Measurements from ENCODE around the gene EHD1. TPM values are rescaled to one million over a fixed set of nuclear protein-coding genes. Genes with fewer than 3 reads are reported as not detected.

EHD1 gene
- total and polyA plus RNA-seq, 9 of the 15 experiments (the other 6 are each of a cell fraction or from before 2014, with no cell fraction given): 0.46 to 65.0 (median 16.4) TPM

DNA sequence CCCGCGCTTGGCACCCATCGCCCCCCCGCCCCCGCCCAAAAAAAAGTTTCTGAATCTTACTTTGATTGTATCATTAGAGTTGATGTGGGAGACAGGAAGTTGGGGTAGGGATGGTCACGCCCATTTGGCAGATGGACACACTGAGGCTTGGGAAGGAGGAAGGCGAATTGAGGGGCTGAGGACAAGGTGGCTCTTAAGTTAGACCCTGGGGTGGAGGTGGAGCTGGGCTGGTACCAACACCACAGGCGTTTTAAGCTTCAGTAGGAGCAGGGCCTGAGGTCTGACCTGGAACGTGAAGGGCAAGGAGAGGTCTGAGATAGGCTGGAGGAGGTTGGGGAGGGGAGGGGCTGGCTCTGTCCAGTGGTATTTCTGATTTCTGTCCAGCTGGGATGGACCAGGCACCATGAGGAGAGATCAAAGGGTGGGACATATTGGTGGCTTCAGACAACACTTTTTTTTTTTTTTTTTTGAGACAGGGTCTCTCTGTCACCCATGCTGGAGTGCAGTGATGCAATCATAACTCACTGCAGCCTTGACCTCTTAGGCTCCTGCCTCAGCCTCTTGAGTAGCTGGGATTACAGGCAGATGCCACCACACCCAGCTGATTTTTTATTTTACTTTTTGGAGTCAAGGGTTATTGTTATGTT, 33.2 kb downstream of the EHD1 start (continued):
- TF ChIP-seq, protein P1, sequence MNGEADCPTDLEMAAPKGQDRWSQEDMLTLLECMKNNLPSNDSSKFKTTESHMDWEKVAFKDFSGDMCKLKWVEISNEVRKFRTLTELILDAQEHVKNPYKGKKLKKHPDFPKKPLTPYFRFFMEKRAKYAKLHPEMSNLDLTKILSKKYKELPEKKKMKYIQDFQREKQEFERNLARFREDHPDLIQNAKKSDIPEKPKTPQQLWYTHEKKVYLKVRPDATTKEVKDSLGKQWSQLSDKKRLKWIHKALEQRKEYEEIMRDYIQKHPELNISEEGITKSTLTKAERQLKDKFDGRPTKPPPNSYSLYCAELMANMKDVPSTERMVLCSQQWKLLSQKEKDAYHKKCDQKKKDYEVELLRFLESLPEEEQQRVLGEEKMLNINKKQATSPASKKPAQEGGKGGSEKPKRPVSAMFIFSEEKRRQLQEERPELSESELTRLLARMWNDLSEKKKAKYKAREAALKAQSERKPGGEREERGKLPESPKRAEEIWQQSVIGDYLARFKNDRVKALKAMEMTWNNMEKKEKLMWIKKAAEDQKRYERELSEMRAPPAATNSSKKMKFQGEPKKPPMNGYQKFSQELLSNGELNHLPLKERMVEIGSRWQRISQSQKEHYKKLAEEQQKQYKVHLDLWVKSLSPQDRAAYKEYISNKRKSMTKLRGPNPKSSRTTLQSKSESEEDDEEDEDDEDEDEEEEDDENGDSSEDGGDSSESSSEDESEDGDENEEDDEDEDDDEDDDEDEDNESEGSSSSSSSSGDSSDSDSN (IDR thresholded peaks at IDR 0.05; ENCODE audit: borderline replicate concordance in 1 of 2, low read depth in 2 of 2, low read length in 2 of 2): no peak
- TF ChIP-seq ZFP1 (CRISPR knock-in tag; IDR thresholded peaks at IDR 0.05) (no peak), PHF8 (IDR thresholded peaks at IDR 0.05; ENCODE audit: borderline replicate concordance, low read length) (no peak), U2AF2 (optimal IDR thresholded peaks at IDR 0.05; ENCODE audit: low read depth, low read length) (no peak), ZNF316 (IDR thresholded peaks at IDR 0.05) (no peak), IRF2 (CRISPR knock-in tag; IDR thresholded peaks at IDR 0.05) (no peak), POLR3A (IDR thresholded peaks at IDR 0.05; ENCODE audit: borderline replicate concordance, extremely low read depth, insufficient read depth, insufficient read length) (no peak), TAL1 (IDR thresholded peaks at IDR 0.05) (no peak), ARNT (IDR thresholded peaks at IDR 0.05) (peak in 1 of 2 experiments; percentile 88; a peak in 2 of 4 replicates), MTF1 (CRISPR knock-in tag; IDR thresholded peaks at IDR 0.05; ENCODE audit: borderline replicate concordance) (no peak), SIN3B (IDR thresholded peaks at IDR 0.05; ENCODE audit: low read depth) (no peak), ZNF707 (CRISPR knock-in tag; conservative IDR thresholded peaks at IDR 0.05) (no peak), JUNB (CRISPR knock-in tag; conservative IDR thresholded peaks at IDR 0.05) (no peak), MTA1 (IDR thresholded peaks at IDR 0.05; ENCODE audit: borderline replicate concordance) (0 out of 2 replicates have a peak, but pooled peaks have one; percentile 62)
- TF ChIP-seq, protein P2, sequence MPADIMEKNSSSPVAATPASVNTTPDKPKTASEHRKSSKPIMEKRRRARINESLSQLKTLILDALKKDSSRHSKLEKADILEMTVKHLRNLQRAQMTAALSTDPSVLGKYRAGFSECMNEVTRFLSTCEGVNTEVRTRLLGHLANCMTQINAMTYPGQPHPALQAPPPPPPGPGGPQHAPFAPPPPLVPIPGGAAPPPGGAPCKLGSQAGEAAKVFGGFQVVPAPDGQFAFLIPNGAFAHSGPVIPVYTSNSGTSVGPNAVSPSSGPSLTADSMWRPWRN (IDR thresholded peaks at IDR 0.05; ENCODE audit: low read depth): no peak
- TF ChIP-seq, protein P3, sequence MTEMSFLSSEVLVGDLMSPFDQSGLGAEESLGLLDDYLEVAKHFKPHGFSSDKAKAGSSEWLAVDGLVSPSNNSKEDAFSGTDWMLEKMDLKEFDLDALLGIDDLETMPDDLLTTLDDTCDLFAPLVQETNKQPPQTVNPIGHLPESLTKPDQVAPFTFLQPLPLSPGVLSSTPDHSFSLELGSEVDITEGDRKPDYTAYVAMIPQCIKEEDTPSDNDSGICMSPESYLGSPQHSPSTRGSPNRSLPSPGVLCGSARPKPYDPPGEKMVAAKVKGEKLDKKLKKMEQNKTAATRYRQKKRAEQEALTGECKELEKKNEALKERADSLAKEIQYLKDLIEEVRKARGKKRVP (CRISPR knock-in tag; IDR thresholded peaks at IDR 0.05): no peak

All from K562 (cell line).